Nephron progenitor cell (in vitro differentiated cells): ENCODE results near the gene MED15.

ENCODE experiments used
- DNase-seq: peaks from one replicate; pipeline ENCODE4 v3.0.0; 2021
- H3K27ac Mint-ChIP-seq: 2 replicates; pipeline ENCODE4 v1.8.0; 2021; ENCODE audit warnings: mild to moderate bottlenecking, moderate library complexity, mixed read lengths
- H3K27me3 Mint-ChIP-seq: 2 replicates; pipeline ENCODE4 v1.8.0; 2021; ENCODE audit warnings: mild to moderate bottlenecking, low read depth, mixed read lengths; ENCODE audit not compliant: poor library complexity
- H3K36me3 Mint-ChIP-seq: 2 replicates; pipeline ENCODE4 v1.8.0; 2021; ENCODE audit warnings: low read depth, mixed read lengths
- H3K4me1 Mint-ChIP-seq: 2 replicates; pipeline ENCODE4 v1.8.0; 2021; ENCODE audit warnings: mixed read lengths
- H3K4me3 Mint-ChIP-seq: 2 replicates; pipeline ENCODE4 v1.8.0; 2021; ENCODE audit warnings: mild to moderate bottlenecking, moderate library complexity, mixed read lengths
- H3K9me3 Mint-ChIP-seq: 2 replicates; pipeline ENCODE4 v1.8.0; 2021; ENCODE audit warnings: mild to moderate bottlenecking, moderate library complexity, mixed read lengths
- TF ChIP-seq, protein P1 (sequence below): fragments of 200-600 bp; sonication (generic); IDR thresholded peaks from 2 replicates; pipeline ENCODE4 v1.5.0; 2021; ENCODE audit warnings: antibody characterized with exemption

The MED15 gene

DNA sequence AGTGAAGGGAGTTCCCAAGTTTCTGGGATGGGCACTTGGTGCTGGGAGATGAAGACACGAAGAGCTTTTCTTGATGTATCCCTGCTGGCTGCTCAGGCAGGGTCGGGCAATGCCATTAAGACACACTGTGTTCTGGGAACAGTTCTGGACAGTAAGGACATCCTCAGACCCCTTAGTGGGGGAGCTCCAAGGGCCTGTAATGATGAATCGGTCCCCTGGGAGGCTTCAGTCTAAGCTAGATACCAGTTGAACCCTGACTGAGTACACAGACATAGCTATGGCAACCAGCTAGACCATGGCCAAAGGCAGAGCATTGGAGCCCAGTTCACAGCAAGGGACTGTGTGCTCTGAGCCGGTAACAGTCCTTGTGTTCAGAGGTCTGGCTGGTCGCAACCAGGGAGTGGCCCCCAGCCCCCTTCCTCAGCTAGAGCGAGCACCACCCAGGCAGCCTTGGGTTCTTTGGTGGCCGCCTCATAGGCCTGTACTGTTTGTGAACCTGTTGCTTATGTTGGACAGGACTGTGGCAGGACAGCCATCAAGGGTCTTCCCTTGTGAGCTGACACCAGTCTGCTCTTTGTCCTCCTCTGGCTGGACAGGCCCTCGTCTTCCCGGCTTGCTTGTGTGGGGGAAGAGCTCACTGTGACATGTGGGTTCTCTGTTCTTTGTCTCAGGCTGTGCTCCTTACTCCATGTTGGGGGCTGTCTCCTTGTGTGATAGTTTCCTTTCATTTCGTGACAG is 25.0 kb downstream of the MED15 start:
- DNase-seq: no peak
- H3K27ac Mint-ChIP-seq: peak overlapping the region; percentile 88

DNA sequence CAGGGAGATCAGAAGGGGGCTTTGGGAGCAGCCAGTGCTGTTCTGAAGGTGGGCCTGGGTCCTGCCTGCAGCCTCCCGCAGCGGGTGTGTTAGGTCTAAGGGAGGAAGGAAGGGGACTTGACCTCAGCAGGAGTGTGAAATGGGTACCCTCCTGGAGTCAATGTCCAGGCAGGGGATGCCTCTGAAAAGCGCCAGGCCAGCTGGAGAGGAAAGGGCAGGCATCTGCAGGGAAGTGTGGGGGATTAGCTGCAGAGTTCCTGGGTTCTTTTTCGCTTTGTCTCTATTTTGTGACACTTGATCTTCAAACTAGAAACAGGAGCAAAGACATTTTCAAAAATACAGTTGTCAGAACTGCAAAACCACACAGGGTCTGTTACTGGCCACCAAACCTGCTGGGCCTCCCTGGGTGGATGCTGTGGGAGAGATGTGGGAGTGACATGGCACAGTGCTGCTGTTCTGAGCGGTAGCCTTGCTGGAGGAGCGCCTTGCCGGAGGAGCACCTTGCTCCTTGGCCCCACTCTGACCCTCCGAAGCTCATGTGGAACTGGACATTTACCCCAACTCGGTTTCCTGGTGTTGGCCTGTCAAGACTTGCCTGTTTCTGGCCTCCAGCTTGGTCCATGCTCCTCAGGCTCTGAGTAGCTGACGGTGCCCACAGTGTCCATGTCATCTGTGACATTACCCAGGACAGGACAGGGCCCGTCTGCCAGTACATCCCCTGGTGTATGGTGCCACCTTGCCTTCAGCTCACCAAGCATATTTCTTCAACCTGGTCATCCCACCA is 25.9 kb downstream of the MED15 start:
- DNase-seq: no peak
- H3K9me3 Mint-ChIP-seq: peaks cover under 1% of the 10 kb centered on the region
- no peaks in the 10 kb centered on the region for H3K27me3 Mint-ChIP-seq
- peak overlapping the region; percentile 87 for H3K27ac Mint-ChIP-seq
- no peak overlapping the region for H3K4me3 Mint-ChIP-seq
- H3K36me3 Mint-ChIP-seq: peaks cover 34% of the 10 kb centered on the region
- H3K4me1 Mint-ChIP-seq: peaks cover 54% of the 10 kb centered on the region
- TF ChIP-seq, protein P1, sequence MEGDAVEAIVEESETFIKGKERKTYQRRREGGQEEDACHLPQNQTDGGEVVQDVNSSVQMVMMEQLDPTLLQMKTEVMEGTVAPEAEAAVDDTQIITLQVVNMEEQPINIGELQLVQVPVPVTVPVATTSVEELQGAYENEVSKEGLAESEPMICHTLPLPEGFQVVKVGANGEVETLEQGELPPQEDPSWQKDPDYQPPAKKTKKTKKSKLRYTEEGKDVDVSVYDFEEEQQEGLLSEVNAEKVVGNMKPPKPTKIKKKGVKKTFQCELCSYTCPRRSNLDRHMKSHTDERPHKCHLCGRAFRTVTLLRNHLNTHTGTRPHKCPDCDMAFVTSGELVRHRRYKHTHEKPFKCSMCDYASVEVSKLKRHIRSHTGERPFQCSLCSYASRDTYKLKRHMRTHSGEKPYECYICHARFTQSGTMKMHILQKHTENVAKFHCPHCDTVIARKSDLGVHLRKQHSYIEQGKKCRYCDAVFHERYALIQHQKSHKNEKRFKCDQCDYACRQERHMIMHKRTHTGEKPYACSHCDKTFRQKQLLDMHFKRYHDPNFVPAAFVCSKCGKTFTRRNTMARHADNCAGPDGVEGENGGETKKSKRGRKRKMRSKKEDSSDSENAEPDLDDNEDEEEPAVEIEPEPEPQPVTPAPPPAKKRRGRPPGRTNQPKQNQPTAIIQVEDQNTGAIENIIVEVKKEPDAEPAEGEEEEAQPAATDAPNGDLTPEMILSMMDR: no peak

More for the DNA sequence above, 25.0 kb downstream of the MED15 start:
- TF ChIP-seq, protein P1: no peak
- no peaks in the 10 kb centered on the region for H3K27me3 Mint-ChIP-seq
- peaks cover 54% of the 10 kb centered on the region for H3K4me1 Mint-ChIP-seq
- H3K36me3 Mint-ChIP-seq: peaks cover 36% of the 10 kb centered on the region
- H3K9me3 Mint-ChIP-seq: peaks cover 6% of the 10 kb centered on the region
- no peak overlapping the region for H3K4me3 Mint-ChIP-seq

DNA sequence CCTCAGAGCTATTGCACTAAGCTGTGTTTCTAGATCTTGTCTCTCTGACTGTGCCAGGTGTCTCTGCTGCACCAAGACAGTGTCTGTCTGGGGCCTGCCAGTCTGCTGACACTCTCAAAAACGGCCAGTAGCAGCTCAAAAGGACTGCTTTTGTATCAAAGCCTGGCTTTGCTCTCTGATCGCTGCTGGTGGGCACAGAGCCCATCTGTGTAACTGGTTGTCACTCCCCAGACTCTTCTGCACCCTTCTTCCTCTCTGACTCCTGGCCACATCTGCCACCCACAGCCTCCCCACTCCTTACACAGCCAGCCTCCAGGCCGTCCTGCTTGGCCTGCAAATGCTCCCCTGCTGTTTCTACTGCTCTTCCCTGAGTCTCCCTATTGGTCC is 26.5 kb downstream of the MED15 start:
- no peaks in the 10 kb centered on the region for H3K27me3 Mint-ChIP-seq
- no peak overlapping the region for H3K4me3 Mint-ChIP-seq
- TF ChIP-seq, protein P1: no peak
- no peak for DNase-seq
- peaks cover 54% of the 10 kb centered on the region for H3K4me1 Mint-ChIP-seq
- peaks cover 34% of the 10 kb centered on the region for H3K36me3 Mint-ChIP-seq
- H3K27ac Mint-ChIP-seq: peak overlapping the region; percentile 87
- H3K9me3 Mint-ChIP-seq: no peaks in the 10 kb centered on the region

DNA sequence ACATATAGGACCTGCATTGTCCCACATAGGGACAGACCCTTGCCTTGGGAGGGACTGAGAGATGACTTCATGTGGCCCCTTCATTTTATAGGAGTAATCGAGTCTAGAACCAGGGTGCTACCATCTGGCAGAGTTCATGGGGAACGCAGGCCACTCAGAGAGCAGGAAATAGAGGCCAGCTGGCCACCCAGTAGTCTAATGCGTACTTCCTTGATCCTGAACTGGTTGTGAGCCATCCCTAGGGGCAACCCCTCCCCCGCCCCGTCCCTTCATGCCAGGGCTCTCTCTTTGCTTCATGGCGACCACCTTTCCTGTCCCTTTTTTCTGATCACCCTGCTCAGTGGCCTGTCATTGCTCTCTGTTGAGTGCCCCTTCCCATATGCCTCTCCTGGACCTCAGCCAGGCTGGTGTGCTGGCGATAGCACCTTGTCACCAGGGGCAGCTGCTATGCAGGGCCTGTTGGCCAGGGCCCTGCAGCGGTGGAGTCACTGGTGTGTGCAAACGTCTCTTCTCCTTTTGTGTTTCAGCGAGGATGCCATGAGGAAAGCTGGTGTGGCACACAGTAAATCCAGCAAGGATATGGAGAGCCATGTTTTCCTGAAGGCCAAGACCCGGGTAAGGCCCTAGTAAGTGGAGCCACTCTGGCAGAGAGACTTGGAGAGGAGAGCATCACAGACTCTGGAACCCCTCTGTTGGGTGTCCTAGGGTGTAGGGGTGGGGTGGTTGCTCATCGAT is 29.3 kb downstream of the MED15 start:
- H3K4me3 Mint-ChIP-seq: no peak overlapping the region
- peaks cover 60% of the 10 kb centered on the region for H3K36me3 Mint-ChIP-seq
- no peaks in the 10 kb centered on the region for H3K27me3 Mint-ChIP-seq
- peak overlapping the region; percentile 62 for H3K27ac Mint-ChIP-seq
- TF ChIP-seq, protein P1: no peak
- H3K4me1 Mint-ChIP-seq: peaks cover 34% of the 10 kb centered on the region
- H3K9me3 Mint-ChIP-seq: no peaks in the 10 kb centered on the region
- DNase-seq: no peak

DNA sequence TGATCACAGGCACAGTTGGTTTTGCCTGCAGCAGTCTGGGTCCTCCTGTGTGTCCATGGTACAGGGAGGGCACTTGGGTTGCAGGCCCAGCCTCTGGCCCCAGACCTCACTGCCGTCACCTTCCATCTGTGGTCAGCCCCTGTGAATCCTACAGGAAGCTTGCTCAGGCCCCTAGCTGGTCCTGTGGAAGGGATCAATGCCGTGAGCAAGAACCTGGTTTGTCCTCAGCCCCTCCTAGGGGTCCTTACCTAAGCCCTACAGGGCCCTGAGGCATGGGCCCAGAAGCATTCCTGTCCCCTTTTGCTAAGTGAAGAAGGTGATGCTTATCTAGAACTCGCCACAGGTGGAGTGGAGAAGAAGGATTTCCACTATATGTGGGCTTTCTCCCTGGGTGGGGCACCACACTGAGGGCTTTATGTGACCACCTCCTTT is 29.9 kb downstream of the MED15 start:
- peaks cover 66% of the 10 kb centered on the region for H3K36me3 Mint-ChIP-seq

More for the DNA sequence above, 29.9 kb downstream of the MED15 start:
- H3K4me3 Mint-ChIP-seq: no peak overlapping the region
- no peak for DNase-seq
- no peaks in the 10 kb centered on the region for H3K9me3 Mint-ChIP-seq
- TF ChIP-seq, protein P1: no peak
- peaks cover 28% of the 10 kb centered on the region for H3K4me1 Mint-ChIP-seq
- H3K27me3 Mint-ChIP-seq: no peaks in the 10 kb centered on the region
- no peak overlapping the region for H3K27ac Mint-ChIP-seq
